ENCODE data around the gene CLPTM1.

- TF ChIP-seq ESRRG (CRISPR knock-in tag; IDR thresholded peaks at IDR 0.05) (no peak), OSR1 (CRISPR knock-in tag; IDR thresholded peaks at IDR 0.05) (no peak), BACH2 (CRISPR knock-in tag; IDR thresholded peaks at IDR 0.05; ENCODE audit: borderline replicate concordance) (no peak), PATZ1 (CRISPR knock-in tag; IDR thresholded peaks at IDR 0.05; ENCODE audit: borderline replicate concordance) (no peak), CSRNP3 (CRISPR knock-in tag; IDR thresholded peaks at IDR 0.05) (no peak), GLIS3 (CRISPR knock-in tag; IDR thresholded peaks at IDR 0.05) (no peak), ZFP3 (CRISPR knock-in tag; IDR thresholded peaks at IDR 0.05) (no peak), ZFP30 (CRISPR knock-in tag; IDR thresholded peaks at IDR 0.05) (no peak), CSDC2 (CRISPR knock-in tag; IDR thresholded peaks at IDR 0.05) (no peak), CREB5 (CRISPR knock-in tag; IDR thresholded peaks at IDR 0.05; ENCODE audit: low read depth) (no peak), ZNF70 (CRISPR knock-in tag; IDR thresholded peaks at IDR 0.05) (no peak)
These were observed 46.9 kb upstream of the CLPTM1 start for GRCh38 chr19:44908074-44908835.
